GM21786 (cell line): Measurements from ENCODE around the gene SMOC1.
"Not testable (repeated sequence)": the region's sequence is repeated elsewhere in the genome, so short reads cannot be mapped to it uniquely, and the experiment has no call there.

Experiments
- ATAC-seq: cut with Tn5 transposase; IDR thresholded peaks from one replicate; pipeline ENCODE4 v1.9.1; 2021; ENCODE audit not compliant: unreplicated experiment

Gene SMOC1

GRCh38 chr14:69896972-69897371, 17.8 kb downstream of the SMOC1 start:
- ATAC-seq, result no peak

- ATAC-seq, result no peak
These were observed 21.4 kb downstream of the SMOC1 start for GRCh38 chr14:69900603-69901002.

- no peak for ATAC-seq
These were observed 22.1 kb downstream of the SMOC1 start for GRCh38 chr14:69901113-69901951.

- ATAC-seq, result not testable (repeated sequence)
These were observed 23.8 kb downstream of the SMOC1 start for GRCh38 chr14:69903046-69903445.

GRCh38 chr14:69904246-69904645, 25.0 kb downstream of the SMOC1 start:
- ATAC-seq, result no peak

- no peak for ATAC-seq
These were observed 27.0 kb downstream of the SMOC1 start for GRCh38 chr14:69906201-69906600.

GRCh38 chr14:69909826-69910550, 30.8 kb downstream of the SMOC1 start:
- ATAC-seq, result no peak

GRCh38 chr14:69910871-69911270, 31.7 kb downstream of the SMOC1 start:
- no peak for ATAC-seq

GRCh38 chr14:69913686-69914085, 34.5 kb downstream of the SMOC1 start:
- no peak for ATAC-seq

- no peak for ATAC-seq
These were observed 37.2 kb downstream of the SMOC1 start for GRCh38 chr14:69916396-69916795.

- ATAC-seq, result no peak
These were observed 38.1 kb downstream of the SMOC1 start for GRCh38 chr14:69917287-69917686.

- ATAC-seq, result no peak
These were observed 40.6 kb downstream of the SMOC1 start for GRCh38 chr14:69919815-69920214.

GRCh38 chr14:69921052-69921451, 41.8 kb downstream of the SMOC1 start:
- ATAC-seq, result no peak

GRCh38 chr14:69922198-69922597, 43.0 kb downstream of the SMOC1 start:
- ATAC-seq, result no peak

- ATAC-seq, result no peak
These were observed 45.0 kb downstream of the SMOC1 start for GRCh38 chr14:69924201-69924600.

GRCh38 chr14:69928111-69928523, 48.9 kb downstream of the SMOC1 start:
- ATAC-seq, result no peak

- no peak for ATAC-seq
These were observed 51.7 kb downstream of the SMOC1 start for GRCh38 chr14:69930780-69931379.

- ATAC-seq, result no peak
These were observed 52.7 kb downstream of the SMOC1 start for GRCh38 chr14:69931960-69932359.

GRCh38 chr14:69932391-69932790, 53.2 kb downstream of the SMOC1 start:
- ATAC-seq, result no peak

GRCh38 chr14:69933623-69934275, 54.5 kb downstream of the SMOC1 start:
- no peak for ATAC-seq

GRCh38 chr14:69937367-69938081, 58.3 kb downstream of the SMOC1 start:
- no peak for ATAC-seq
